ENCODE measurements around the gene TRABD2B. TPM values are rescaled to one million over a fixed set of nuclear protein-coding genes. Genes with fewer than 3 reads are reported as not detected.

Gene TRABD2B
- total RNA-seq, 1 donor from 2014 or later: 0.64 TPM

GRCh38 chr1:47995306-47996050 is 1.7 kb downstream of the TRABD2B start:
- no peak for DNase-seq
- Mint-ChIP-seq H3K27me3 (ENCODE audit: unreplicated experiment) (peaks cover 14% of the 10 kb centered on the region), H3K4me3 (ENCODE audit: unreplicated experiment) (peak overlapping the region; percentile 97), H3K4me1 (ENCODE audit: low read depth, unreplicated experiment) (peaks cover 18% of the 10 kb centered on the region), H3K27ac (ENCODE audit: unreplicated experiment) (no peak overlapping the region), H3K9me3 (ENCODE audit: unreplicated experiment) (no peaks in the 10 kb centered on the region), H3K36me3 (ENCODE audit: unreplicated experiment) (peaks cover 6% of the 10 kb centered on the region)
- no peak for TF ChIP-seq CTCF (IDR thresholded peaks at IDR 0.05; ENCODE audit: partially characterized antibody, unreplicated experiment)

GRCh38 chr1:47993881-47994625 is 3.1 kb downstream of the TRABD2B start:
- H3K9me3 Mint-ChIP-seq (ENCODE audit: unreplicated experiment): no peaks in the 10 kb centered on the region
- TF ChIP-seq CTCF (IDR thresholded peaks at IDR 0.05; ENCODE audit: partially characterized antibody, unreplicated experiment): no peak
- H3K4me3 Mint-ChIP-seq (ENCODE audit: unreplicated experiment): no peak overlapping the region
- peaks cover 18% of the 10 kb centered on the region for H3K4me1 Mint-ChIP-seq (ENCODE audit: low read depth, unreplicated experiment)
- no peak for DNase-seq
- H3K27ac Mint-ChIP-seq (ENCODE audit: unreplicated experiment): no peak overlapping the region
- H3K27me3 Mint-ChIP-seq (ENCODE audit: unreplicated experiment): peaks cover 17% of the 10 kb centered on the region
- peaks cover 6% of the 10 kb centered on the region for H3K36me3 Mint-ChIP-seq (ENCODE audit: unreplicated experiment)

- no peaks in the 10 kb centered on the region for H3K9me3 Mint-ChIP-seq (ENCODE audit: unreplicated experiment)
- H3K36me3 Mint-ChIP-seq (ENCODE audit: unreplicated experiment): peaks cover 5% of the 10 kb centered on the region
- DNase-seq: no peak
- H3K27me3 Mint-ChIP-seq (ENCODE audit: unreplicated experiment): peaks cover 13% of the 10 kb centered on the region
- peaks cover 18% of the 10 kb centered on the region for H3K4me1 Mint-ChIP-seq (ENCODE audit: low read depth, unreplicated experiment)
- no peak for TF ChIP-seq CTCF (IDR thresholded peaks at IDR 0.05; ENCODE audit: partially characterized antibody, unreplicated experiment)
- peak overlapping the region; percentile 20 for H3K4me3 Mint-ChIP-seq (ENCODE audit: unreplicated experiment)
- H3K27ac Mint-ChIP-seq (ENCODE audit: unreplicated experiment): no peak overlapping the region
Observed at GRCh38 chr1:47993416-47993740, 3.8 kb downstream of the TRABD2B start.

- Mint-ChIP-seq H3K27ac (ENCODE audit: unreplicated experiment) (peak overlapping the region; percentile 22), H3K36me3 (ENCODE audit: unreplicated experiment) (no peaks in the 10 kb centered on the region), H3K4me3 (ENCODE audit: unreplicated experiment) (peak overlapping the region; percentile 30), H3K4me1 (ENCODE audit: low read depth, unreplicated experiment) (peaks cover 18% of the 10 kb centered on the region), H3K27me3 (ENCODE audit: unreplicated experiment) (peaks cover 9% of the 10 kb centered on the region), H3K9me3 (ENCODE audit: unreplicated experiment) (peaks cover 2% of the 10 kb centered on the region)
- no peak for TF ChIP-seq CTCF (IDR thresholded peaks at IDR 0.05; ENCODE audit: partially characterized antibody, unreplicated experiment)
- DNase-seq: no peak
Observed at GRCh38 chr1:47992720-47993415, 4.3 kb downstream of the TRABD2B start.
